ENCODE measurements around the gene ARHGEF7. TPM values are rescaled to one million over a fixed set of nuclear protein-coding genes. Genes with fewer than 3 reads are reported as not detected.

Gene ARHGEF7
- total RNA-seq, 4 donors from 2014 or later, result 69.9 to 163 (median 102) TPM

- no peak for TF ChIP-seq CTCF (IDR thresholded peaks at IDR 0.05)
- no peak for DNase-seq (ENCODE audit: low spot score)
- ATAC-seq (ENCODE audit: low FRiP score), result no peak
Measured at GRCh38 chr13:111313911-111314425, 198.9 kb downstream of the ARHGEF7 start.

- no peak for DNase-seq (ENCODE audit: low spot score)
- no peak for TF ChIP-seq CTCF (IDR thresholded peaks at IDR 0.05)
- no peak for ATAC-seq (ENCODE audit: low FRiP score)
Measured at GRCh38 chr13:111314852-111315251, 199.7 kb downstream of the ARHGEF7 start.

- ATAC-seq (ENCODE audit: low FRiP score), result no peak
- TF ChIP-seq CTCF (IDR thresholded peaks at IDR 0.05), result no peak
- DNase-seq (ENCODE audit: low spot score), result no peak
Measured at GRCh38 chr13:111315347-111315995, 200.4 kb downstream of the ARHGEF7 start.

- no peak for TF ChIP-seq CTCF (IDR thresholded peaks at IDR 0.05)
- peak; percentile 48 for ATAC-seq (ENCODE audit: low FRiP score)
- DNase-seq (ENCODE audit: low spot score), result no peak
Measured at GRCh38 chr13:111316161-111316730, 201.1 kb downstream of the ARHGEF7 start.

GRCh38 chr13:111317042-111317550 is 202.0 kb downstream of the ARHGEF7 start:
- ATAC-seq (ENCODE audit: low FRiP score), result no peak
- no peak for DNase-seq (ENCODE audit: low spot score)
- no peak for TF ChIP-seq CTCF (IDR thresholded peaks at IDR 0.05)

- DNase-seq (ENCODE audit: low spot score) (no peak), ATAC-seq (ENCODE audit: low FRiP score) (no peak)
- no peak for TF ChIP-seq CTCF (IDR thresholded peaks at IDR 0.05)
Measured at GRCh38 chr13:111317571-111318345, 202.6 kb downstream of the ARHGEF7 start.
